GM19239 (cell line): ENCODE results near the gene PRIMA1.
A peak's percentile ranks its signal among the peaks of the same experiment; 100 is the strongest.
"Not testable (repeated sequence)": the region's sequence is repeated elsewhere in the genome, so short reads cannot be mapped to it uniquely, and the experiment has no call there.

Experiments
- DNase-seq: peaks from one replicate; pipeline ENCODE4 v3.0.0; 2011; ENCODE audit warnings: low spot score; ENCODE audit not compliant: insufficient read length
- FAIRE-seq: peaks from 2 replicates; lab custom pipeline; 2011; peaks lifted over from hg19 to GRCh38; lab: Jason Lieb, UNC

The PRIMA1 gene

GRCh38 chr14:93788293-93788542 lies at the start of gene PRIMA1:
TSS of gene PRIMA1 (minus strand) at chr14:93788485. CDS start at chr14:93787718, 767 bp downstream.
- FAIRE-seq (no peak), DNase-seq (no peak)

GRCh38 chr14:93834699-93835371 lies 46.5 kb upstream of the PRIMA1 start:
- no peak for DNase-seq

GRCh38 chr14:93832665-93833064 lies 44.4 kb upstream of the PRIMA1 start:
- DNase-seq: no peak
- no peak for FAIRE-seq

More at GRCh38 chr14:93834699-93835371, 46.5 kb upstream of the PRIMA1 start:
- FAIRE-seq: no peak

GRCh38 chr14:93832081-93832480 lies 43.8 kb upstream of the PRIMA1 start:
- FAIRE-seq (no peak), DNase-seq (no peak)

- FAIRE-seq: no peak
These were observed 42.6 kb upstream of the PRIMA1 start for GRCh38 chr14:93830753-93831461.

GRCh38 chr14:93829839-93830481 lies 41.7 kb upstream of the PRIMA1 start:
- FAIRE-seq (no peak), DNase-seq (no peak)

More at GRCh38 chr14:93830753-93831461, 42.6 kb upstream of the PRIMA1 start:
- no peak for DNase-seq

- DNase-seq (no peak), FAIRE-seq (no peak)
These were observed 36.9 kb upstream of the PRIMA1 start for GRCh38 chr14:93825235-93825553.

- no peak for FAIRE-seq
These were observed 36.4 kb upstream of the PRIMA1 start for GRCh38 chr14:93824518-93825234.

GRCh38 chr14:93824076-93824475 lies 35.8 kb upstream of the PRIMA1 start:
- no peak for FAIRE-seq
- DNase-seq: no peak

More at GRCh38 chr14:93824518-93825234, 36.4 kb upstream of the PRIMA1 start:
- DNase-seq: no peak

GRCh38 chr14:93821051-93821450 lies 32.8 kb upstream of the PRIMA1 start:
- DNase-seq (no peak), FAIRE-seq (no peak)

- no peak for FAIRE-seq
- DNase-seq: no peak
These were observed 30.6 kb upstream of the PRIMA1 start for GRCh38 chr14:93818857-93819256.

GRCh38 chr14:93811676-93812075 lies 23.4 kb upstream of the PRIMA1 start:
- FAIRE-seq (no peak), DNase-seq (no peak)

- no peak for FAIRE-seq
These were observed 22.7 kb upstream of the PRIMA1 start for GRCh38 chr14:93811020-93811419.

GRCh38 chr14:93809491-93810420 lies 21.5 kb upstream of the PRIMA1 start:
- peak; percentile 33 for FAIRE-seq

More at GRCh38 chr14:93811020-93811419, 22.7 kb upstream of the PRIMA1 start:
- no peak for DNase-seq

GRCh38 chr14:93804654-93805053 lies 16.4 kb upstream of the PRIMA1 start:
- FAIRE-seq (no peak), DNase-seq (no peak)

More at GRCh38 chr14:93809491-93810420, 21.5 kb upstream of the PRIMA1 start:
- DNase-seq: not testable (repeated sequence)

- FAIRE-seq: no peak
- no peak for DNase-seq
These were observed 15.4 kb upstream of the PRIMA1 start for GRCh38 chr14:93803408-93804318.

- DNase-seq (no peak), FAIRE-seq (no peak)
These were observed 12.0 kb upstream of the PRIMA1 start for GRCh38 chr14:93799989-93800921.

GRCh38 chr14:93799617-93799988 lies 11.3 kb upstream of the PRIMA1 start:
- no peak for DNase-seq

More at GRCh38 chr14:93799617-93799988, 11.3 kb upstream of the PRIMA1 start:
- FAIRE-seq: no peak
